Tibial nerve (tissue), 4 donors: ENCODE data around the gene UNKL. TPM values are rescaled to one million over a fixed set of nuclear protein-coding genes. Genes with fewer than 3 reads are reported as not detected.

Experiments used
- DNase-seq, 2 donors: peaks; one replicate each; pipeline ENCODE4 v3.0.0-alpha.2; 2019; ENCODE audit warnings: low spot score in 2 of 2
- H3K27ac ChIP-seq, 4 donors: fragments of 200-600 bp; sonication (generic) in 3 of 4; one replicate each; pipeline ENCODE4 v1.5.1; 2017 to 2019; ENCODE audit warnings: mild to moderate bottlenecking in 1 of 4
- H3K27me3 ChIP-seq, 2 donors: fragments of 200-600 bp; sonication (generic) in 1 of 2; one replicate each; pipeline versions ENCODE4 v1.5.1 to v1.6.0; 2017 to 2019
- H3K36me3 ChIP-seq, 3 donors: fragments of 200-600 bp; sonication (generic); one replicate each; pipeline ENCODE4 v1.5.1; 2018 to 2019
- H3K4me1 ChIP-seq, 4 donors: fragments of 200-600 bp; sonication (generic) in 3 of 4; one replicate each; pipeline ENCODE4 v1.5.1; 2017 to 2019
- H3K4me3 ChIP-seq, 4 donors: fragments of 200-600 bp; sonication (generic) in 3 of 4; one replicate each; pipeline ENCODE4 v1.5.1; 2017 to 2019; ENCODE audit warnings: mild to moderate bottlenecking in 1 of 4, moderate library complexity in 1 of 4
- H3K9me3 ChIP-seq, 4 donors: fragments of 200-600 bp; sonication (generic) in 3 of 4; one replicate each; pipeline ENCODE4 v1.5.1; 2017 to 2019
- CTCF ChIP-seq, 5 experiments: fragments of 200-600 bp in 3 of 5; fragments of 450-650 bp in 2 of 5; sonication (generic) in 3 of 5; IDR thresholded peaks; one replicate each; pipeline ENCODE4 v1.5.1; 2016 to 2019; ENCODE audit warnings: antibody characterized with exemption in 5 of 5, mild to moderate bottlenecking in 3 of 5, moderate library complexity in 2 of 5
- EP300 ChIP-seq, 2 donors: sonication (generic); formaldehyde crosslinking; IDR thresholded peaks; one replicate each; pipeline ENCODE4 v1.6.1; 2017; ENCODE audit warnings: antibody characterized with exemption in 2 of 2, mild to moderate bottlenecking in 1 of 2
- POLR2A ChIP-seq, 2 donors: fragments of 450-650 bp; IDR thresholded peaks; one replicate each; pipeline ENCODE4 v1.6.1; 2017; ENCODE audit warnings: antibody characterized with exemption in 2 of 2, mild to moderate bottlenecking in 2 of 2, moderate library complexity in 2 of 2
- WGBS, 2 donors: methylation state at CpG; one replicate each; pipeline ENCODE4 v1.1.5; 2018; 5-methylcytosine and 5-hydroxymethylcytosine counted together
- total RNA-seq, 4 donors: library from RNA; depleted of rRNA; stranded (reverse); fragments of >200 nt; gene quantifications; one replicate each; pipeline ENCODE4 v1.1.0, GENCODE V29; 2016

UNKL gene
- total RNA-seq, 4 donors from 2014 or later, result 34.3 to 70.5 (median 45.0) TPM

GRCh38 chr16:1379304-1380076 is 35.0 kb downstream of the UNKL start:
- peak; percentile 8 to 24 for DNase-seq
- Histone ChIP-seq H3K4me1 (peaks cover 0 to 28% (median 10%) of the 10 kb centered on the region in 4 donors), H3K4me3 (peak overlapping the region; percentile 33 to 60 (median 54)), H3K27ac (peak overlapping the region in 3 of 4 donors; percentile 64 to 75 (median 70)), H3K36me3 (peaks cover 0 to 78% (median 7%) of the 10 kb centered on the region in 3 donors), H3K9me3 (no peaks in the 10 kb centered on the region), H3K27me3 (no peaks in the 10 kb centered on the region)
- TF ChIP-seq POLR2A (IDR thresholded peaks at IDR 0.05) (no peak), CTCF (IDR thresholded peaks at IDR 0.05) (no peak), EP300 (IDR thresholded peaks at IDR 0.05) (peak in 1 of 2 donors; percentile 1)
- 8 to 57% methylated on average over 2 to 44 of the region's 95 CpGs for WGBS, 2 donors

GRCh38 chr16:1378804-1379303 is 35.6 kb downstream of the UNKL start:
- peaks cover 0 to 28% (median 10%) of the 10 kb centered on the region in 4 donors for H3K4me1 ChIP-seq
- peak overlapping the region in 3 of 4 donors; percentile 64 to 75 (median 70) for H3K27ac ChIP-seq
- H3K9me3 ChIP-seq, result no peaks in the 10 kb centered on the region
- H3K36me3 ChIP-seq, result peaks cover 0 to 77% (median 3%) of the 10 kb centered on the region in 3 donors
- DNase-seq, result peak; percentile 45 to 57
- no peaks in the 10 kb centered on the region for H3K27me3 ChIP-seq
- H3K4me3 ChIP-seq, result peak overlapping the region; percentile 33 to 60 (median 54)
- WGBS, 2 donors, result 8 to 10% methylated on average over 18 to 28 of the region's 31 CpGs
- peak in 1 of 2 donors; percentile 35 for TF ChIP-seq EP300 (IDR thresholded peaks at IDR 0.05)
- TF ChIP-seq CTCF (IDR thresholded peaks at IDR 0.05), result no peak
- TF ChIP-seq POLR2A (IDR thresholded peaks at IDR 0.05), result no peak

- Histone ChIP-seq H3K4me1 (peaks cover 0 to 28% (median 10%) of the 10 kb centered on the region in 4 donors), H3K27me3 (no peaks in the 10 kb centered on the region), H3K4me3 (peak overlapping the region in 1 of 4 donors; percentile 60), H3K9me3 (no peaks in the 10 kb centered on the region), H3K27ac (peak overlapping the region in 1 of 4 donors; percentile 75), H3K36me3 (peaks cover 0 to 71% (median 0%) of the 10 kb centered on the region in 3 donors)
- TF ChIP-seq CTCF (IDR thresholded peaks at IDR 0.05) (no peak), POLR2A (IDR thresholded peaks at IDR 0.05) (no peak), EP300 (IDR thresholded peaks at IDR 0.05) (no peak)
- WGBS, 2 donors, result 87 to 88% methylated on average over 17 to 24 of the region's 25 CpGs
- no peak for DNase-seq
Observed at GRCh38 chr16:1378087-1378803, 36.3 kb downstream of the UNKL start.

GRCh38 chr16:1377406-1378010 is 37.0 kb downstream of the UNKL start:
- H3K27me3 ChIP-seq, result no peaks in the 10 kb centered on the region
- H3K36me3 ChIP-seq, result peaks cover 0 to 65% (median 0%) of the 10 kb centered on the region in 3 donors
- H3K4me1 ChIP-seq, result peaks cover 0 to 28% (median 10%) of the 10 kb centered on the region in 4 donors
- no peak overlapping the region for H3K27ac ChIP-seq
- TF ChIP-seq CTCF (IDR thresholded peaks at IDR 0.05), result no peak
- no peak for TF ChIP-seq POLR2A (IDR thresholded peaks at IDR 0.05)
- no peak for TF ChIP-seq EP300 (IDR thresholded peaks at IDR 0.05)
- no peak for DNase-seq
- H3K9me3 ChIP-seq, result no peaks in the 10 kb centered on the region
- no peak overlapping the region for H3K4me3 ChIP-seq
- 78 to 86% methylated on average over 7 to 10 of the region's 10 CpGs for WGBS, 2 donors
